ENCODE results near the gene ATPAF1.
"Not testable (repeated sequence)": the region's sequence is repeated elsewhere in the genome, so short reads cannot be mapped to it uniquely, and the experiment has no call there.

ATPAF1 gene

GRCh38 chr1:46656643-46657042, 11.5 kb downstream of the ATPAF1 start:
- H3K4me3 ChIP-seq (replicated peaks in 1 of 2; ENCODE audit: low read depth in 2 of 2, low read length in 2 of 2): no peak overlapping the region
- TF ChIP-seq CTCF (IDR thresholded peaks at IDR 0.05; ENCODE audit: low read depth, low read length): no peak
- no peak for DNase-seq (ENCODE audit: low read depth in 2 of 2)

- no peak for DNase-seq (ENCODE audit: low read depth in 2 of 2)
- no peak overlapping the region for H3K4me3 ChIP-seq (replicated peaks in 1 of 2; ENCODE audit: low read depth in 2 of 2, low read length in 2 of 2)
- TF ChIP-seq CTCF (IDR thresholded peaks at IDR 0.05; ENCODE audit: low read depth, low read length): no peak
Measured at GRCh38 chr1:46655848-46656247, 12.3 kb downstream of the ATPAF1 start.

- DNase-seq (ENCODE audit: low read depth in 2 of 2); H3K4me3 ChIP-seq (replicated peaks in 1 of 2; ENCODE audit: low read depth in 2 of 2, low read length in 2 of 2): not testable (repeated sequence)
Measured at GRCh38 chr1:46654698-46655097, 13.5 kb downstream of the ATPAF1 start.

- TF ChIP-seq CTCF (IDR thresholded peaks at IDR 0.05; ENCODE audit: low read depth, low read length): no peak
- no peak overlapping the region for H3K4me3 ChIP-seq (replicated peaks in 1 of 2; ENCODE audit: low read depth in 2 of 2, low read length in 2 of 2)
- DNase-seq (ENCODE audit: low read depth in 2 of 2): no peak
Measured at GRCh38 chr1:46654012-46654411, 14.2 kb downstream of the ATPAF1 start.

- no peak overlapping the region for H3K4me3 ChIP-seq (replicated peaks in 1 of 2; ENCODE audit: low read depth in 2 of 2, low read length in 2 of 2)
- peak; percentile 12 to 39 for DNase-seq (ENCODE audit: low read depth in 2 of 2)
- no peak for TF ChIP-seq CTCF (IDR thresholded peaks at IDR 0.05; ENCODE audit: low read depth, low read length)
Measured at GRCh38 chr1:46653405-46653958, 14.7 kb downstream of the ATPAF1 start.

GRCh38 chr1:46652321-46653100, 15.7 kb downstream of the ATPAF1 start:
- no peak for TF ChIP-seq CTCF (IDR thresholded peaks at IDR 0.05; ENCODE audit: low read depth, low read length)
- DNase-seq (ENCODE audit: low read depth in 2 of 2): no peak
- no peak overlapping the region for H3K4me3 ChIP-seq (replicated peaks in 1 of 2; ENCODE audit: low read depth in 2 of 2, low read length in 2 of 2)

GRCh38 chr1:46651152-46651551, 17.0 kb downstream of the ATPAF1 start:
- H3K4me3 ChIP-seq (replicated peaks in 1 of 2; ENCODE audit: low read depth in 2 of 2, low read length in 2 of 2): not testable (repeated sequence)

GRCh38 chr1:46650491-46650890, 17.7 kb downstream of the ATPAF1 start:
- no peak for TF ChIP-seq CTCF (IDR thresholded peaks at IDR 0.05; ENCODE audit: low read depth, low read length)
- no peak for DNase-seq (ENCODE audit: low read depth in 2 of 2)
- no peak overlapping the region for H3K4me3 ChIP-seq (replicated peaks in 1 of 2; ENCODE audit: low read depth in 2 of 2, low read length in 2 of 2)

More at GRCh38 chr1:46651152-46651551, 17.0 kb downstream of the ATPAF1 start:
- DNase-seq (ENCODE audit: low read depth in 2 of 2): not testable (repeated sequence)
